Thoracic aorta (tissue), 2 donors: ENCODE measurements around the gene TACC3. TPM values are rescaled to one million over a fixed set of nuclear protein-coding genes. Genes with fewer than 3 reads are reported as not detected.

ENCODE experiments used
- ATAC-seq: fragments of 150-250 bp; one replicate; pipeline ENCODE4 v1.8.0; 2017; ENCODE audit warnings: low read depth; ENCODE audit not compliant: insufficient number of reproducible peaks, low FRiP score
- DNase-seq: peaks from one replicate; pipeline ENCODE4 v3.0.0-alpha.2; 2020; ENCODE audit warnings: low spot score
- H3K27ac ChIP-seq, 2 donors: fragments of 200-600 bp; sonication (generic); 1 replicate in 1 of 2; 2 replicates in 1 of 2; pipeline ENCODE4 v1.5.1; 2016; ENCODE audit warnings: mild to moderate bottlenecking in 2 of 2, moderate library complexity in 2 of 2
- H3K27me3 ChIP-seq: fragments of 200-600 bp; sonication (generic); replicated peaks from 2 replicates; pipeline ENCODE4 v1.6.0; 2016; ENCODE audit warnings: mild to moderate bottlenecking; ENCODE audit not compliant: insufficient read depth
- H3K36me3 ChIP-seq: fragments of 200-600 bp; sonication (generic); one replicate; pipeline ENCODE4 v1.5.1; 2016
- H3K4me1 ChIP-seq, 2 donors: fragments of 200-600 bp; sonication (generic); 1 replicate in 1 of 2; 2 replicates in 1 of 2; pipeline versions ENCODE4 v1.5.1 to v1.6.0; 2016; ENCODE audit warnings: low read depth in 2 of 2, mild to moderate bottlenecking in 1 of 2; ENCODE audit not compliant: control insufficient read depth in 1 of 2
- H3K4me3 ChIP-seq: fragments of 200-600 bp; sonication (generic); 2 replicates; pipeline ENCODE4 v1.5.1; 2016; ENCODE audit warnings: mild to moderate bottlenecking
- H3K9me3 ChIP-seq: fragments of 200-600 bp; sonication (generic); 2 replicates; pipeline ENCODE4 v1.5.1; 2016
- CTCF ChIP-seq: fragments of 200-600 bp; sonication (generic); IDR thresholded peaks from one replicate; pipeline ENCODE4 v1.5.1; 2019; ENCODE audit warnings: antibody characterized with exemption
- total RNA-seq, 2 donors: library from RNA; depleted of rRNA; stranded (reverse); fragments of >200 nt; gene quantifications; one replicate each; pipeline versions ENCODE4 v1.1.0 to v1.2.3, GENCODE V29; 2016

Gene TACC3
- total RNA-seq, 2 donors from 2014 or later, result 6.2 to 24.5 TPM

DNA sequence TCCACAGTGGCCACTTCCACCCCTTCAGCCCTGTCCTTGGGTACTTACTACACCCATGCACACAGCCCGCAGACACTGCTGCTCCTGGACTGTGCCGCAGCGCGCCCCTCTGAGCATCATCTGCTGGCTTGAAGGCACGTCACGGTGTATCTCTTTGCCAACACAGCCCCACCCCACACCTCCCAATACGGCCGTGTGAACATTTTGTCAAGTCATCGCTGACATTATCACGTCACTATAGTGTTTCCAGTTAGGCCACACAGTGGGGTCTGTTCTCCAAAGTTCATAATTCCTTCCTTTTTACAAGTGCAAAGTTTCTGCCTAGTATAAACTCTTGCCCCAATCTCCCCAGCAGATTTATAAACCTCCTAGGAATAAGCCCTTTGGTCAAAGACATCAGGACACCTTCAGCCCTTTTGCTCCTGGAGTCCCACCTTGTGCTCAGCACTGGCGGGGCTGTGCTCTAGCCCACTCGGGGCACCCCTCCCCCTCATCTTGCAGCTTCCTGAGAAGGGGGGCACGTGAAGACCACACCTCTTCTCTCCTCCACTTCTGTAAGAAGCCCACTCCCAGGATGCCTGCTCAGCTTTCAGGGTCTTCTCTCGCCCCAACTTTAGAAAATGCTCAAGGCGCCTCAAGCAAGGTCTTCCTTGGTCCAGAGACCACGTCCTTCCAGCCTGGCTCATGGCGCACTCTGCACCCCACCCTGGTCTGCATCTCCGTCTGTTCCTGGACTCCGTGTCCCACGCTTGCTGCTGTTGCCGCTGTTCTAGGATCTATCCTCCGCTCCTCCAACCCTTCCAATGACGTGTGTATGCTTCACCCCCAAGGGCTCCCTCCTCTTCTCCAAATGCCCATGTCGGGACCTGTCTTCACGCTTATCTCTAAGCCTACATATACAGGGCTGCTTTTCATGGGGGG, 44.5 kb upstream of the TACC3 start:
- TF ChIP-seq CTCF, result no peak
- Histone ChIP-seq H3K4me1 (no peaks in the 10 kb centered on the region), H3K9me3 (no peaks in the 10 kb centered on the region), H3K27me3 (no peaks in the 10 kb centered on the region), H3K4me3 (no peak overlapping the region), H3K27ac (no peak overlapping the region), H3K36me3 (no peaks in the 10 kb centered on the region)
- DNase-seq (no peak), ATAC-seq (no peak)

DNA sequence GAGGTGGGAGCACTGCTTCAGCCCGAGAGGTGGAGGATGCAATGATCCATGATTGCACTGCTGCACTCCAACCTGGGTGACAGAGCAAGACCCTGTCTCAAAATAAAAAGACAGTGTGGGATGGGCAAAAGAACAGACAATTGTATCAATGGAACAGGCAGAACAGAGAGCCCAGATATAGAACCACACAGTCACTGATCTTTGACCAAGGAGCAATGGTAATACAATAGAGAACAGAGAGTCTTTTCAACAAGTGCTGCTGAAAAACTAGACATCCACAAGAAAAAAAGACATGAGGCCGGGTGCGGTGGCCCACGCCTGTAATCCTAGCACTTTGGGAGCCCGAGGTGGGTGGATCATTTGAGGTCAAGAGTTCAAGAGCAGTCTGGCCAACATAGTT, 43.1 kb upstream of the TACC3 start:
- Histone ChIP-seq H3K36me3 (no peaks in the 10 kb centered on the region), H3K4me1 (peaks cover 0 to 6% of the 10 kb centered on the region in 2 donors), H3K27me3 (no peaks in the 10 kb centered on the region), H3K4me3 (no peak overlapping the region), H3K9me3 (no peaks in the 10 kb centered on the region), H3K27ac (no peak overlapping the region)
- ATAC-seq (no peak), DNase-seq (no peak)
- no peak for TF ChIP-seq CTCF

DNA sequence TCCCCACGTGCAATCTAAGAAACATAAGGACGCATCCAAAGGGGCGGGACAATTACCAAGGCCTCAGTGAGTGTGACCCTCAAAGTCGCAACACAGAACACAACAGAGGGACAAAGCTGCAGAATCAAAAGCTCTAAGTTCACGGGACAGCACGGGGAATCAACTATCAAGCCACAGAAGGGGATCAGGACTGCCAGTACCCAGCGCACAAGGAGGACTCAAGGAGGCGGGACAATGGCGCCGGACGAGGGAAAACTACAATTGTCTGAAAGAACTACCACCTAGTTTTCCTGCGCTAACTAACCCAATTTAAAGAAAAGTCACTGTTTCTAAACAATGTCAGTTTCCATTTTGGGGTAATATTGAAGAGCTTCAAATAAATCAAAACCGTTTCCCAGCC, 38.5 kb upstream of the TACC3 start:
- H3K27ac ChIP-seq, result peak overlapping the region; percentile 67 to 71
- DNase-seq (no peak), ATAC-seq (no peak)
- peaks cover 0 to 14% of the 10 kb centered on the region in 2 donors for H3K4me1 ChIP-seq
- H3K9me3 ChIP-seq, result no peaks in the 10 kb centered on the region
- peak overlapping the region; percentile 85 for H3K4me3 ChIP-seq
- TF ChIP-seq CTCF, result no peak
- H3K27me3 ChIP-seq, result no peaks in the 10 kb centered on the region
- no peaks in the 10 kb centered on the region for H3K36me3 ChIP-seq

DNA sequence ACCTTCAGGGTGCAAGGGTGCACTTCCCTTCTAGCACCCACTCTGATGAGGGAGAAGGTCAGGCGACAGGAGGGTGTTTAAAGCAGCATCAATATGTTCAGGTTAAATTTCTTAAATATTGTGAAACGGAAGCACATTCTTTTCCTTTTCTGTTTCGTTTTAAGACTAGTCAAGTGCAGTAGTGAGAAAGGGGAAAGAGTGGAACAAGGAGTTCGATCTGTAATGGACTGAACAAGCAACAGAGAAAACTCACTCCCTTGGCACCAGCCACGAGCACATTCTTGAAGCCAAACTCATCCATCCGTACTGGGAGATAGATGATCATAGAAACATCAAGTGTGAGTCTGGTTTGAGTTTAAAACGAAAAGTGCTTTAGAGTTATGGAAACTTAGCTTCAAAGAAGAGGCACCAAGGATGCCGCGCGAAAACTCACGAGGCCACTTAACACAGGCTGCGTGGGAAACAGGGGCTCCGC, 38.0 kb upstream of the TACC3 start:
- ATAC-seq (no peak), DNase-seq (no peak)
- Histone ChIP-seq H3K27ac (peak overlapping the region; percentile 67 to 71), H3K36me3 (no peaks in the 10 kb centered on the region), H3K27me3 (no peaks in the 10 kb centered on the region), H3K9me3 (no peaks in the 10 kb centered on the region), H3K4me1 (peaks cover 0 to 14% of the 10 kb centered on the region in 2 donors), H3K4me3 (peak overlapping the region; percentile 85)
- TF ChIP-seq CTCF, result no peak

DNA sequence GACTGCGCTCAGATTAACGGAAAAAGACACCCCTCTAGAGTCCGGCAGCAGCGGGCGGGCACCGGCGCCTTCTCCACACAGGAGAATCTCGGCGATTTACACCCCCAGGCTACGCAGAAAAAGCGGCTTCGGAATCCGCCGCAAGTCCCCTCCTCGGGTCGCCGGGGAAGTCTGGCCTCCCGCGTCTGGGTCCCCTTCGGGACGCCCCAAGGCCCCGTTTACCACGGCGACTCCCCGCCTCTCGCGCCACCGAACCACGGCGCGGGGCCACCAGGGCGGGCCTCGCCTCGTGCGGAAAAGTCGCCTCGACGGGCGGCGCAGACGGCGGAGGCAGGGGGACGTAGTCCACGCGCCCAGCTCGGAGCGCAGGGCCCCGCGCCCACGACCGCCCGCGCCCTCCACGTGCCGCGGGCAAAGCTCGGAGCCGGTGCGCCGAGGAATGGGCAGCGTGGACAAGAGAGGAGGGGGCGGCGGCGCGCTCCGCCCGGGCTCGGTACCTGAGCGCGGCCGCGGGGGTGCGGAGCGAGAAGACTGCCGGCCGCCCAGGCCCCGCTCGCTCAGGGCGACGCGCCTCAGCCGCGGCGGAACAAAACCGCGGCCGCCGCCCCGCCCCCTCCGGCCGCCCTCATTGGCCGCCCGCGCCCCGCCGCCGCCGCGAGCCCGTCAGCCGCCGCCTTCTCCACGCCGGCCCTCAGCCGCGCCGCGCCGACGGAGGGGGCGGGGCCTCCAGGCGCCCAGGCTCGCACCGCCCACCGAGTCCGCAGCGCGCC, 37.4 kb upstream of the TACC3 start, which contains the start of gene FAM53A:
Gene FAM53A, minus strand, starts transcription at position 578 of the 770 bp plus-strand sequence. CDS start 15,572 bp downstream, outside the sequence.
- H3K27me3 ChIP-seq, result no peaks in the 10 kb centered on the region
- no peak for TF ChIP-seq CTCF
- H3K36me3 ChIP-seq, result no peaks in the 10 kb centered on the region
- H3K27ac ChIP-seq, result peak within 1 kb of the TSS; percentile 67 to 71
- no peaks in the 10 kb centered on the region for H3K9me3 ChIP-seq
- peak within 1 kb of the TSS; percentile 85 for H3K4me3 ChIP-seq
- ATAC-seq (peak; percentile 82), DNase-seq (peak; percentile 40)
- peaks cover 0 to 14% of the 10 kb centered on the region in 2 donors for H3K4me1 ChIP-seq
